Measurements from ENCODE around the gene RNF11. TPM values are rescaled to one million over a fixed set of nuclear protein-coding genes. Genes with fewer than 3 reads are reported as not detected.

Gene RNF11
- total RNA-seq, 1 experiment from 2014 or later: 55.8 TPM

DNA sequence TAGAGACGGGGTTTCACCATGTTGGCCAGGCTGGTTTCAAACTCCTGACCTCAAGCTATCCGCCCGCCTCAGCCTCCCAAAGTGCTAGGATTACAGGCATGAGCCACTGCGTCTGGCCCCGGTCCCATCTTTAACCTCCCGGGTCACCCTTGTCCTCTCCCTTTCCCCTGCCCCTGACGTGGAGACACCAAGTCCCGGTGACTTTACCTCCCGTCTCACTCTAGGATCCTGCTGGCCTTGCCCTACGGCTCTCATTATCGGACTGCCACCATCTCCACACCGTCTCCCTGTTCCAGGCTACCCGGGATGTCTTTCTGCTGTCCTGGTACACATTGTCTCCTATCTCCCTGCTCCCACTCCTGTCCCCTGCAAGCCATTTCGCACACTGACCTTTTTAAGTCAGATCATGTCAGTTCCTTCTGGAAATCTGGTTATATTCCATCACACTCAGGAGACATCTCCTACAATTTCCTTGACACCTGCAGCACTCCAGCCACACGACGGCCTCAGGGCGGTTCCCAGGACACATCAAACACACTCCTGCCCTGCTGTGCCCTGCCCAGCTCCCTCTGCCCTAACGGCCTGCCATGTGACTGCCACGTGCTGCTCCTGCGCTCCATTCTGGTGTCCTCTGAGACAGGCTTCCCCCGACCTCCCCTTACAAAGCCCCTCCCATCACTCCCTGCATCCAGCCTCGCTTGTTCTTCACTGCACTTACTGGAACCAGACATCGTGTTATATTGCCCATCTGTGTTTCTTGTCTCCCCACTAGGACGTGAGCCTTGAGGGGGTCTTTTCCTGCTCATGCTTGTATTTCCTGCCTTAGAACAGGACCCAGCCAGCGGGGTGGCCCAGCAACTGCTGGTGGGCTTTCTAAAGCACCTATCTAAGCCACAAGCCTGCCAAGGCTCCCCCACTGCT, 61.6 kb downstream of the RNF11 start:
- no peak overlapping the region for H2BK12ac ChIP-seq (ENCODE audit: insufficient read length, low read depth, low read length)
- Mint-ChIP-seq H3K4me1 (peaks cover 8 to 18% of the 10 kb centered on the region in 2 experiments), H3K27me3 (ENCODE audit: low read depth) (peaks cover 5% of the 10 kb centered on the region), H3K4me3 (no peak overlapping the region), H3K9me3 (no peaks in the 10 kb centered on the region; a peak in 2 of 5 replicates), H3K27ac (no peak overlapping the region), H3K36me3 (ENCODE audit: insufficient read depth in 1 of 3, low read depth in 3 of 3) (no peaks in the 10 kb centered on the region; a peak in 1 of 7 replicates)
- no peak overlapping the region for H3T11ph ChIP-seq (ENCODE audit: low read length)
- no peaks in the 10 kb centered on the region for H3K79me2 ChIP-seq (ENCODE audit: insufficient read depth, low read length)
- no peak overlapping the region; the same call in 1 of the 2 replicates for H3K14ac ChIP-seq (ENCODE audit: insufficient read depth, low read length)
- H4K91ac ChIP-seq (ENCODE audit: insufficient read length, low read depth, low read length): no peak overlapping the region
- H4K8ac ChIP-seq (replicated peaks; ENCODE audit: insufficient read length, low read depth, low read length): peak overlapping the region; percentile 7
- no peak overlapping the region for H3K4me2 ChIP-seq (ENCODE audit: insufficient read depth, insufficient read length, low read length)
- H3K23ac ChIP-seq (ENCODE audit: insufficient read length, low read depth, low read length): peak overlapping the region; percentile 38
- no peak overlapping the region for H3K27ac ChIP-seq (ENCODE audit: insufficient read length, low read depth, low read length)
- no peak overlapping the region for H3K4ac ChIP-seq (ENCODE audit: low read depth, low read length)
- no peaks in the 10 kb centered on the region for H4K20me1 ChIP-seq (ENCODE audit: control insufficient read depth, insufficient read depth, insufficient read length)
- no peaks in the 10 kb centered on the region for H3K9me3 ChIP-seq (ENCODE audit: control insufficient read depth, low read depth, low read length)
- no peak for DNase-seq
- H2BK120ac ChIP-seq (ENCODE audit: low read depth, low read length, poor library complexity, severe bottlenecking): no peak overlapping the region
- no peak overlapping the region for H2AFZ ChIP-seq (ENCODE audit: low read length)
- H4K5ac ChIP-seq (ENCODE audit: insufficient read length, low read depth, low read length): no peak overlapping the region
- H3K4me1 ChIP-seq (ENCODE audit: insufficient read depth, low read length): no peaks in the 10 kb centered on the region
- no peak overlapping the region for H2BK5ac ChIP-seq (ENCODE audit: insufficient read length, low read length)
- no peaks in the 10 kb centered on the region for H3K23me2 ChIP-seq (ENCODE audit: insufficient read length, low read depth, low read length, poor library complexity, severe bottlenecking)
- H2BK20ac ChIP-seq (ENCODE audit: low read depth, low read length, poor library complexity, severe bottlenecking): no peak overlapping the region
- H3K27me3 ChIP-seq (ENCODE audit: insufficient read depth, low read length): no peaks in the 10 kb centered on the region
- WGBS (ENCODE audit: extremely low coverage, insufficient read length, low lambda C conversion rate): no CpG with 5 or more reads among the region's 25 CpGs
- TF ChIP-seq, protein P1, sequence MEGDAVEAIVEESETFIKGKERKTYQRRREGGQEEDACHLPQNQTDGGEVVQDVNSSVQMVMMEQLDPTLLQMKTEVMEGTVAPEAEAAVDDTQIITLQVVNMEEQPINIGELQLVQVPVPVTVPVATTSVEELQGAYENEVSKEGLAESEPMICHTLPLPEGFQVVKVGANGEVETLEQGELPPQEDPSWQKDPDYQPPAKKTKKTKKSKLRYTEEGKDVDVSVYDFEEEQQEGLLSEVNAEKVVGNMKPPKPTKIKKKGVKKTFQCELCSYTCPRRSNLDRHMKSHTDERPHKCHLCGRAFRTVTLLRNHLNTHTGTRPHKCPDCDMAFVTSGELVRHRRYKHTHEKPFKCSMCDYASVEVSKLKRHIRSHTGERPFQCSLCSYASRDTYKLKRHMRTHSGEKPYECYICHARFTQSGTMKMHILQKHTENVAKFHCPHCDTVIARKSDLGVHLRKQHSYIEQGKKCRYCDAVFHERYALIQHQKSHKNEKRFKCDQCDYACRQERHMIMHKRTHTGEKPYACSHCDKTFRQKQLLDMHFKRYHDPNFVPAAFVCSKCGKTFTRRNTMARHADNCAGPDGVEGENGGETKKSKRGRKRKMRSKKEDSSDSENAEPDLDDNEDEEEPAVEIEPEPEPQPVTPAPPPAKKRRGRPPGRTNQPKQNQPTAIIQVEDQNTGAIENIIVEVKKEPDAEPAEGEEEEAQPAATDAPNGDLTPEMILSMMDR (conservative IDR thresholded peaks at IDR 0.05): no peak
- H3K79me1 ChIP-seq (ENCODE audit: insufficient read depth, low read depth, low read length, poor library complexity, severe bottlenecking): no peaks in the 10 kb centered on the region
- no peak overlapping the region for H3K9ac ChIP-seq (ENCODE audit: extremely low read depth, insufficient read length, low read length)
- no peak overlapping the region for H3K56ac ChIP-seq (ENCODE audit: insufficient read length, low read depth, low read length)
- no peak overlapping the region for H2BK15ac ChIP-seq (ENCODE audit: low read depth, low read length)
- H3K18ac ChIP-seq (ENCODE audit: insufficient read length, low read depth, low read length): no peak overlapping the region
- H2AK5ac ChIP-seq (ENCODE audit: insufficient read length, low read length): no peak overlapping the region

Measured in H9 (cell line).